ENCODE measurements around the gene NPY4R2.
"Not testable (repeated sequence)": the region's sequence is repeated elsewhere in the genome, so short reads cannot be mapped to it uniquely, and the experiment has no call there.

DNA sequence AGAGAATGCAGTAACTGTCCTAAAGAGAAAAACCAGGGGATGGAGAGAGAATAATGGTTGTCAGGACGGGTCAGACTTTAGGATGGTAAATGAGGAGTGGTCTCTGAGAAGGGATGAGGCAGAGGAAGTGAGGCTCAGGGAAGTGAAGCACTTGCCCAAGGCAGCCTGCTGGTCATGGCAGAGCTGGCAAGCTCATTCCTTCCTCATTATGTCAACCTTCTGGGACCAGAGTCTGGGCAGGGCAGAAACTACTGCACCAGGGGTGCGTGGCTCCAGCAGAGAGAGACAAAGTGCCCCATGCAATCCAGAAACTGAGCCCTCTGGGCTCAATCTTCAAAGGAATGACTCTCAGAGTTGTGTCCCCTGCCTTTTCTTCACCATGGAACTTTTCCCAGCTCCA is 53.6 kb downstream of the NPY4R2 start:
- not testable (repeated sequence) for TF ChIP-seq POLR2A (IDR thresholded peaks at IDR 0.05)
- TF ChIP-seq, protein P1, sequence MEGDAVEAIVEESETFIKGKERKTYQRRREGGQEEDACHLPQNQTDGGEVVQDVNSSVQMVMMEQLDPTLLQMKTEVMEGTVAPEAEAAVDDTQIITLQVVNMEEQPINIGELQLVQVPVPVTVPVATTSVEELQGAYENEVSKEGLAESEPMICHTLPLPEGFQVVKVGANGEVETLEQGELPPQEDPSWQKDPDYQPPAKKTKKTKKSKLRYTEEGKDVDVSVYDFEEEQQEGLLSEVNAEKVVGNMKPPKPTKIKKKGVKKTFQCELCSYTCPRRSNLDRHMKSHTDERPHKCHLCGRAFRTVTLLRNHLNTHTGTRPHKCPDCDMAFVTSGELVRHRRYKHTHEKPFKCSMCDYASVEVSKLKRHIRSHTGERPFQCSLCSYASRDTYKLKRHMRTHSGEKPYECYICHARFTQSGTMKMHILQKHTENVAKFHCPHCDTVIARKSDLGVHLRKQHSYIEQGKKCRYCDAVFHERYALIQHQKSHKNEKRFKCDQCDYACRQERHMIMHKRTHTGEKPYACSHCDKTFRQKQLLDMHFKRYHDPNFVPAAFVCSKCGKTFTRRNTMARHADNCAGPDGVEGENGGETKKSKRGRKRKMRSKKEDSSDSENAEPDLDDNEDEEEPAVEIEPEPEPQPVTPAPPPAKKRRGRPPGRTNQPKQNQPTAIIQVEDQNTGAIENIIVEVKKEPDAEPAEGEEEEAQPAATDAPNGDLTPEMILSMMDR (IDR thresholded peaks at IDR 0.05), result not testable (repeated sequence)
